ENCODE results near the gene HLF.
"Not testable (repeated sequence)": the region's sequence is repeated elsewhere in the genome, so short reads cannot be mapped to it uniquely, and the experiment has no call there.

Gene HLF

DNA sequence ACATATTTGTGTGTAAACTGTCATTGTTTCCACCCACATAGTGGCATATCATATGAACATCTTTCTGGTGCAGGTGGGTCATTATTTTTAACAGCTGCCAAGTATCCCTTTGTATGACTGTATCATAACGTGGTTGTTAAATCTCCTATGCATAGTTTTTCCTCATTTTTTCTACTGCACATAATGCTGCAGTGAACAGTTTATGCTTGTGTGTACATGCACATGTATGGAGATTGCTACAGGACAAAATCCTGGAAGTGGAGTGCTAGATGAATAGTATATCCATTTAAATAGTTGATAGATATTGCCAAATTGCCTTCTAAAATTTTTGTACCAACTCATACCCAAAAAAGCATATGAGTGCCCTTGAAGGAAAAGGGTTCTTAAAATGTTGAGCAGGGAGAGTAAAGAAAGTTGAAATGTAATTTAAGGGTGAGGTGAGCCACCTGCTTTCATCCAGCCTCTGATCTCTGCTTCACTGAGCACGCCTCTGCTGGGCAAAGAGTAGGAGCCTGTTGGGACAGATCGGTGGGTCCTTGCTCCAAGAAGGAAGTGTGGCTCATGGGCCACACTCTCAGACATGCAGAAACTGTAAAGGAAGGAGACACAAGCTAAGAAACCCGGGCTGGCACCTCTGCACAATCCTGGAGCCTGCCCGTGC lies 55.3 kb downstream of the HLF start:
- no peak for ATAC-seq (replicated peaks)

DNA sequence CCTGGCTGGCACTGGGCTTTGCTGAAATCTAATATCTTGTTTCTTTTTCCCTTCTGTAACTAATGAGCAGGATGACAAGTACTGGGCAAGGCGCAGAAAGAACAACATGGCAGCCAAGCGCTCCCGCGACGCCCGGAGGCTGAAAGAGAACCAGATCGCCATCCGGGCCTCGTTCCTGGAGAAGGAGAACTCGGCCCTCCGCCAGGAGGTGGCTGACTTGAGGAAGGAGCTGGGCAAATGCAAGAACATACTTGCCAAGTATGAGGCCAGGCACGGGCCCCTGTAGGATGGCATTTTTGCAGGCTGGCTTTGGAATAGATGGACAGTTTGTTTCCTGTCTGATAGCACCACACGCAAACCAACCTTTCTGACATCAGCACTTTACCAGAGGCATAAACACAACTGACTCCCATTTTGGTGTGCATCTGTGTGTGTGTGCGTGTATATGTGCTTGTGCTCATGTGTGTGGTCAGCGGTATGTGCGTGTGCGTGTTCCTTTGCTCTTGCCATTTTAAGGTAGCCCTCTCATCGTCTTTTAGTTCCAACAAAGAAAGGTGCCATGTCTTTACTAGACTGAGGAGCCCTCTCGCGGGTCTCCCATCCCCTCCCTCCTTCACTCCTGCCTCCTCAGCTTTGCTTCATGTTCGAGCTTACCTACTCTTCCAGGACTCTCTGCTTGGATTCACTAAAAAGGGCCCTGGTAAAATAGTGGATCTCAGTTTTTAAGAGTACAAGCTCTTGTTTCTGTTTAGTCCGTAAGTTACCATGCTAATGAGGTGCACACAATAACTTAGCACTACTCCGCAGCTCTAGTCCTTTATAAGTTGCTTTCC lies 56.0 kb downstream of the HLF start:
- Mint-ChIP-seq H3K4me1 (ENCODE audit: low read depth in 2 of 2) (no peaks in the 10 kb centered on the region), H3K27me3 (no peaks in the 10 kb centered on the region), H3K9me3 (no peaks in the 10 kb centered on the region), H3K27ac (no peak overlapping the region), H3K4me3 (no peak overlapping the region), H3K36me3 (ENCODE audit: insufficient read depth) (no peaks in the 10 kb centered on the region)
- no peak for DNase-seq
- no peak for ATAC-seq (replicated peaks)

More for the DNA sequence above, 55.3 kb downstream of the HLF start:
- Mint-ChIP-seq H3K36me3 (ENCODE audit: insufficient read depth) (no peaks in the 10 kb centered on the region), H3K4me3 (no peak overlapping the region), H3K4me1 (ENCODE audit: low read depth in 2 of 2) (no peaks in the 10 kb centered on the region), H3K9me3 (no peaks in the 10 kb centered on the region), H3K27me3 (no peaks in the 10 kb centered on the region), H3K27ac (no peak overlapping the region)
- DNase-seq, result no peak

DNA sequence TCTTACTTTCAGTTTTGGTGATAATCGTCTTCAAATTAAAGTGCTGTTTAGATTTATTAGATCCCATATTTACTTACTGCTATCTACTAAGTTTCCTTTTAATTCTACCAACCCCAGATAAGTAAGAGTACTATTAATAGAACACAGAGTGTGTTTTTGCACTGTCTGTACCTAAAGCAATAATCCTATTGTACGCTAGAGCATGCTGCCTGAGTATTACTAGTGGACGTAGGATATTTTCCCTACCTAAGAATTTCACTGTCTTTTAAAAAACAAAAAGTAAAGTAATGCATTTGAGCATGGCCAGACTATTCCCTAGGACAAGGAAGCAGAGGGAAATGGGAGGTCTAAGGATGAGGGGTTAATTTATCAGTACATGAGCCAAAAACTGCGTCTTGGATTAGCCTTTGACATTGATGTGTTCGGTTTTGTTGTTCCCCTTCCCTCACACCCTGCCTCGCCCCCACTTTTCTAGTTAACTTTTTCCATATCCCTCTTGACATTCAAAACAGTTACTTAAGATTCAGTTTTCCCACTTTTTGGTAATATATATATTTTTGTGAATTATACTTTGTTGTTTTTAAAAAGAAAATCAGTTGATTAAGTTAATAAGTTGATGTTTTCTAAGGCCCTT lies 56.8 kb downstream of the HLF start:
- no peaks in the 10 kb centered on the region for H3K4me1 Mint-ChIP-seq (ENCODE audit: low read depth in 2 of 2)
- no peak overlapping the region for H3K27ac Mint-ChIP-seq
- no peaks in the 10 kb centered on the region for H3K9me3 Mint-ChIP-seq
- H3K36me3 Mint-ChIP-seq (ENCODE audit: insufficient read depth), result peaks cover 3% of the 10 kb centered on the region
- ATAC-seq (replicated peaks), result no peak
- H3K27me3 Mint-ChIP-seq, result no peaks in the 10 kb centered on the region
- DNase-seq, result no peak
- no peak overlapping the region for H3K4me3 Mint-ChIP-seq

DNA sequence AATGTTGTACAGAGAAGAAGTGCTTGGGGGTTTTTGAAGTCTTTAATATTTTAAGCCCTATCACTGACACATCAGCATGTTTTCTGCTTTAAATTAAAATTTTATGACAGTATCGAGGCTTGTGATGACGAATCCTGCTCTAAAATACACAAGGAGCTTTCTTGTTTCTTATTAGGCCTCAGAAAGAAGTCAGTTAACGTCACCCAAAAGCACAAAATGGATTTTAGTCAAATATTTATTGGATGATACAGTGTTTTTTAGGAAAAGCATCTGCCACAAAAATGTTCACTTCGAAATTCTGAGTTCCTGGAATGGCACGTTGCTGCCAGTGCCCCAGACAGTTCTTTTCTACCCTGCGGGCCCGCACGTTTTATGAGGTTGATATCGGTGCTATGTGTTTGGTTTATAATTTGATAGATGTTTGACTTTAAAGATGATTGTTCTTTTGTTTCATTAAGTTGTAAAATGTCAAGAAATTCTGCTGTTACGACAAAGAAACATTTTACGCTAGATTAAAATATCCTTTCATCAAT lies 57.8 kb downstream of the HLF start:
- H3K4me3 Mint-ChIP-seq, result no peak overlapping the region

DNA sequence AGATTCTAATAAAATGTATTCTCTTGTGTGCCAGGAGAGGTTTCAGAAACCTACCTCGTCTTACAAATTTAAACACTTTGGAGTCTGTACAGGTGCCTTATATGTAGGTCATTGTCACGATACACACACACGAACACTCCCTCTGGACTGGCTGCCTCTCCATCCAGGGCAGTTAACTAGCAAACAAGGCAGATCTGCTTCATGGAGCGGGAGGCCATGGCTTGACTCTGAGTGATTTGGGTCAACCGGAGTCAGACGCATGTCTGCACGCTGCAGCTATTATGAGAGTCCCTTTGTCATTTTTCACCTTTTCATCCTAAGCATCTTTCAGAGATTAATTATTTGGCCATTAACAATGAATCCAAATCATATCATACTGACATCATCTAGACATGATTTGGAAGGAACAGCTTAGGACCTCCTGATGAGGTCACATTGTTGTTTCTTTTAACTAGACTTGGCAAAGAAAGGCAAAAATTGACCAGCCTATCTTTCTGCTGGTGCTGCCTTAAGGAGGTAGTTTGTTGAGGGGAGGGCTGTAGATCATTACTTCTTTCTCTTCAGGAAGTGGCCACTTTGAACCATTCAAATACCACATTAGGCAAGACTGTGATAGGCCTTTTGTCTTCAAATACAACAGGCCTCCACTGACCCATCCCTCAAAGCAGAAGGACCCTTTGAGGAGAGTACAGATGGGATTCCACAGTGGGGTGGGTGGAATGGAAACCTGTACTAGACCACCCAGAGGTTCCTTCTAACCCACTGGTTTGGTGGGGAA lies 58.9 kb downstream of the HLF start:
- peaks cover 3% of the 10 kb centered on the region for H3K36me3 Mint-ChIP-seq (ENCODE audit: insufficient read depth)
- DNase-seq (no peak), ATAC-seq (replicated peaks) (no peak)
- no peaks in the 10 kb centered on the region for H3K4me1 Mint-ChIP-seq (ENCODE audit: low read depth in 2 of 2)
- no peak overlapping the region for H3K27ac Mint-ChIP-seq
- H3K27me3 Mint-ChIP-seq, result peaks cover 0 to 5% of the 10 kb centered on the region in 2 donors
- no peak overlapping the region for H3K4me3 Mint-ChIP-seq
- H3K9me3 Mint-ChIP-seq, result no peaks in the 10 kb centered on the region

More for the DNA sequence above, 57.8 kb downstream of the HLF start:
- H3K36me3 Mint-ChIP-seq (ENCODE audit: insufficient read depth), result peaks cover 3% of the 10 kb centered on the region
- DNase-seq (no peak), ATAC-seq (replicated peaks) (no peak)
- no peaks in the 10 kb centered on the region for H3K9me3 Mint-ChIP-seq
- no peak overlapping the region for H3K27ac Mint-ChIP-seq
- no peaks in the 10 kb centered on the region for H3K27me3 Mint-ChIP-seq
- H3K4me1 Mint-ChIP-seq (ENCODE audit: low read depth in 2 of 2), result no peaks in the 10 kb centered on the region

DNA sequence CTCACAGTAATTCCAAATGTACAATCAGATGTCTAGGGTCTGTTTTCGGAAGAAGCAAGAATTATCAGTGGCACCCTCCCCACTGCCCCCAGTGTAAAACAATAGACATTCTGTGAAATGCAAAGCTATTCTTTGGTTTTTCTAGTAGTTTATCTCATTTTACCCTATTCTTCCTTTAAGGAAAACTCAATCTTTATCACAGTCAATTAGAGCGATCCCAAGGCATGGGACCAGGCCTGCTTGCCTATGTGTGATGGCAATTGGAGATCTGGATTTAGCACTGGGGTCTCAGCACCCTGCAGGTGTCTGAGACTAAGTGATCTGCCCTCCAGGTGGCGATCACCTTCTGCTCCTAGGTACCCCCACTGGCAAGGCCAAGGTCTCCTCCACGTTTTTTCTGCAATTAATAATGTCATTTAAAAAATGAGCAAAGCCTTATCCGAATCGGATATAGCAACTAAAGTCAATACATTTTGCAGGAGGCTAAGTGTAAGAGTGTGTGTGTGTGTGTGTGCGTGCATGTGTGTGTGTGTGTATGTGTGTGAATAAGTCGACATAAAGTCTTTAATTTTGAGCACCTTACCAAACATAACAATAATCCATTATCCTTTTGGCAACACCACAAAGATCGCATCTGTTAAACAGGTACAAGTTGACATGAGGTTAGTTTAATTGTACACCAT lies 59.7 kb downstream of the HLF start:
- no peak for DNase-seq
- H3K9me3 Mint-ChIP-seq, result no peaks in the 10 kb centered on the region

DNA sequence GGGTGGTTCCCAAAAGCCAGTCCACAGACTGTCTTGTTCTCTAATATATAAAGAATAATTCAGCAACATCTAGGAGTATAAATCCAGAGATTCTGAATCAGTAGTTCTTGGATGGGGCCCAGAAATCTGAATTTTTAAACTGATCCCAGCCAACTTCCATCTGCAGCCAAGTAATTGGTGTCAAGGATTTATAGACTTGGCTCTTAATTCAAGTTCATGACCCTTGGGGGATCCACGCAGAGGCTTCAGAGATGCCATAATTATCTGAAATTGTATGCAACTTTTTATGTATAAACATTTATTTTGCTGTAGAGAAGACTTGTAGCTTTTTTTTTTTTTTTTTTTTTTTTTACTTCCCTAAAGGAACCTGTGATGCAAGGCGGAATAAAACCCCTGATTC lies 60.6 kb downstream of the HLF start:
- no peak overlapping the region for H3K4me3 Mint-ChIP-seq
- no peaks in the 10 kb centered on the region for H3K9me3 Mint-ChIP-seq
- peaks cover 3% of the 10 kb centered on the region for H3K36me3 Mint-ChIP-seq (ENCODE audit: insufficient read depth)

More for the DNA sequence above, 59.7 kb downstream of the HLF start:
- ATAC-seq (replicated peaks), result no peak
- Mint-ChIP-seq H3K27ac (no peak overlapping the region), H3K27me3 (peaks cover 0 to 5% of the 10 kb centered on the region in 2 donors), H3K36me3 (ENCODE audit: insufficient read depth) (peaks cover 3% of the 10 kb centered on the region), H3K4me3 (no peak overlapping the region), H3K4me1 (ENCODE audit: low read depth in 2 of 2) (no peaks in the 10 kb centered on the region)

DNA sequence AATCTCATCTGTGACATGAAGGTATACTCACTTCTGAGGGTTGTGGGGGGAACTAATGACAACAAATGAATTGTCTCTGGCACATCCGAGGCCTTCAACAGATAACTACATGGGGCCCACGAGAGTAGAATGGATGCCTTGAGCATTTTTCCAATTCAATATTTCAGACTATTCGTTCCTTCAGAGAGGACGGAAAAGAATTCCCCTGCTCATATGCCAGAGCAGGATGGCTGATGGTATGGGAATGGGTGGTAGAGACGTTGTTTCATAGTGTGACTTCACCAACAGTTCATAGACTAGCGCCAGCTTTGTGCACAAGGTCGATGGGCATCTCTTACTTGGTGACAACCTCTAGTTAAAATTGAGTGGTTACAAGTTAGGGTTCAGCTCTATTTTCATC lies 61.3 kb downstream of the HLF start:
- ATAC-seq (replicated peaks), result no peak
- peaks cover 3% of the 10 kb centered on the region for H3K36me3 Mint-ChIP-seq (ENCODE audit: insufficient read depth)
- H3K4me1 Mint-ChIP-seq (ENCODE audit: low read depth in 2 of 2), result no peaks in the 10 kb centered on the region
- peaks cover 0 to 11% of the 10 kb centered on the region in 2 donors for H3K27me3 Mint-ChIP-seq
- no peak overlapping the region for H3K4me3 Mint-ChIP-seq
- DNase-seq, result no peak
- H3K27ac Mint-ChIP-seq, result no peak overlapping the region
- no peaks in the 10 kb centered on the region for H3K9me3 Mint-ChIP-seq

More for the DNA sequence above, 60.6 kb downstream of the HLF start:
- DNase-seq (no peak), ATAC-seq (replicated peaks) (no peak)
- Mint-ChIP-seq H3K27ac (no peak overlapping the region), H3K27me3 (peaks cover 0 to 10% of the 10 kb centered on the region in 2 donors), H3K4me1 (ENCODE audit: low read depth in 2 of 2) (no peaks in the 10 kb centered on the region)

DNA sequence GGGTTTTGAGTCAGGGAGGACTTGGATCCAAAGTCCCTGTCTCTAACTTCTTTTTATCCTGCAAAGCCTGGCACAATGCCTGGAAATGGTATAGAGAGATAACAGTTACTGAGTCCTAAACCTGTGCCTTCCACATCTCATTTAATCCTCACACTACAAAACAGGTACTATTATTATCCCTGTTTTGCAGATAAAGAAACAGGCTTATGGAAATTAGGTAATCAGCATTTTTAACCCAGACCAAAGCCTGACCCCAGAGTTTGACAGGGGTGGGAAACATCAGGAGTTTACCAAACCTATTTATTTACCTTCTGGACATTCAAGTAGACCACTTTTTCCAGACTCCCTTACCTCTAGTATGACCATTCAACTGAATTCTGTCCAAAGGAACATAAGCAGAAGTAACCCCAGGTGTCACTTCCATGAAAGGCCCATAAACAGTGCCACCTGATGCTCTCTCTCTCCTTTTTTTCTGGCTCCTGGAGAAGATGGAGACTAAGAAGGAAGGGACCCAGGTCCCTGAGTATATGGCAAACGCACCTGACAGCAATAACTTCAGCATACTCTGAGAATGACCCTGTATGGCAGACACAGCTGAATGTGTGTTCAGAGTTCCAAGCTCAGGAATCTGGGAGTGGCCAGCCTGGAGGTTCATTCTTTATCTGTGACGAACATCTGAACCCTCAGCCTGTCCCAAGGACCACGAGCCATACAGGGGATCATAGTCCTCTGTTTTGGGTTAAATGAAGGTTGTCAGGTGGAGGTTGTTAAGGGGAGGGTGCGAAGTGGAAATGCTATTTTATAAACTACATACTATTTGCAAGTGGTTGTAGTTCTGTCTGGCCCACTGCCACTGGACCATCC lies 62.7 kb downstream of the HLF start:
- Mint-ChIP-seq H3K36me3 (ENCODE audit: insufficient read depth) (peaks cover 3% of the 10 kb centered on the region), H3K27ac (no peak overlapping the region), H3K9me3 (no peaks in the 10 kb centered on the region), H3K4me1 (ENCODE audit: low read depth in 2 of 2) (no peaks in the 10 kb centered on the region), H3K4me3 (no peak overlapping the region), H3K27me3 (peaks cover 0 to 11% of the 10 kb centered on the region in 2 donors)
- DNase-seq (no peak), ATAC-seq (replicated peaks) (no peak)

DNA sequence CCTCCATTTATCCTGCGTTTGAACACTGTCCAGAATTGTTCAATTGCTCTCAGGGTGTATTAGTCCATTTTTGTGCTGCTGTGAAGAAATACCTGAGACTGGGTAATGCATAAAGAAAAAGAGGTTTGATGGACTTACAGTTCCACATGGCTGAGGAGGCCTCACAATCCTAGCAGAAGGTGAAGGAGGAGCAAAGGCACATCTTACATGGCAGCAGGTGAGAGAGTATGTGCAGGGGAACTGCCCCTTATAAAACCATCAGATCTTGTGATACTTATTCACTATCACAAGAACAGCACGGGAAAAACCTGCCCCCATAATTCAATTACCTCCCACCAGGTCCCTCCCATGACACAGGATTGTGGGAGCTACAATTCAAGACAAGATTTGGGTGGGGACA lies 63.8 kb downstream of the HLF start:
- H3K27me3 Mint-ChIP-seq, result peaks cover 0 to 11% of the 10 kb centered on the region in 2 donors
- H3K4me3 Mint-ChIP-seq; H3K9me3 Mint-ChIP-seq; ATAC-seq (replicated peaks); H3K36me3 Mint-ChIP-seq (ENCODE audit: insufficient read depth); H3K27ac Mint-ChIP-seq; H3K4me1 Mint-ChIP-seq (ENCODE audit: low read depth in 2 of 2); DNase-seq: not testable (repeated sequence)

DNA sequence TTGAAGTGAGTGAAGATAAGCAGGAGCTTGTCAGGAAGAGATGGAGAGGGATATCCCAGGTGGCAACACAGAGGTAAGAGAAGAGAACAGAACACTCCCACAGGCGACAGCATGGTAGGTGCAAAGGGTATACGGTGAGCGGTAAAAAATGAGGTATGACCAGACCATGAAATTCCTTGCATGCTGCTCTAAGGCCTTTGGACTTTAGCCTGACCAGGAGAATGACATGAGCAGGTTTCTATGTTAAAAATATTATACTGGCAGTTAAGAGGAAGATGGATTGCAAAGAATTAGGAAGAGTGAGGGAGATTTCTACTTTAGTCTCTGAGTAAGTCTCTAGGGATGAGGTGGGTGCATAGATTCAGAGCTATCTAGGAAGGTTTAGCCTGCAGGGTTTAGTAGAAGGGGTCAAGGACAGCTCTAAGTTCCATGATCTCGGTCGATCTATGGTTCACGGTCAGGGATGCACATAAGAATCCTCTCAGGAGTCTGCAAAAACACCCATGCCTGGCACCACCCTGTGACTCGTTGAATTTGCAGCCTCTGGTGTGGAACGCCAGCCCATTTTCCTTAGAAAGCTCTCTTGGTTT lies 65.7 kb downstream of the HLF start:
- no peak overlapping the region for H3K27ac Mint-ChIP-seq

More for the DNA sequence above, 65.7 kb downstream of the HLF start:
- DNase-seq, result no peak
- ATAC-seq (replicated peaks), result no peak
- no peaks in the 10 kb centered on the region for H3K9me3 Mint-ChIP-seq
- H3K36me3 Mint-ChIP-seq (ENCODE audit: insufficient read depth), result peaks cover 3% of the 10 kb centered on the region
- no peak overlapping the region for H3K4me3 Mint-ChIP-seq
- H3K4me1 Mint-ChIP-seq (ENCODE audit: low read depth in 2 of 2), result peaks cover 0 to 5% of the 10 kb centered on the region in 2 donors
- H3K27me3 Mint-ChIP-seq, result peaks cover 7 to 17% of the 10 kb centered on the region in 2 donors
